Gastroesophageal sphincter (tissue), 4 donors: ENCODE measurements around the gene HDGFL2. TPM values are rescaled to one million over a fixed set of nuclear protein-coding genes. Genes with fewer than 3 reads are reported as not detected.
A peak's percentile ranks its signal among the peaks of the same experiment; 100 is the strongest.

ENCODE experiments used
- ATAC-seq: fragments of 150-250 bp; one replicate; pipeline ENCODE4 v1.9.1; 2016; ENCODE audit warnings: mild to moderate bottlenecking, moderate library complexity
- H3K27ac ChIP-seq, 4 donors: fragments of 200-600 bp; sonication (generic) in 3 of 4; 1 replicate in 3 of 4; 2 replicates in 1 of 4; pipeline ENCODE4 v1.5.1; 2016 to 2019
- H3K27me3 ChIP-seq: fragments of 200-600 bp; sonication (generic); one replicate; pipeline ENCODE4 v1.5.1; 2019
- H3K36me3 ChIP-seq, 2 donors: fragments of 200-600 bp; sonication (generic); one replicate each; pipeline ENCODE4 v1.5.1; 2019; ENCODE audit warnings: control low read depth in 1 of 2
- H3K4me1 ChIP-seq, 3 donors: fragments of 200-600 bp; sonication (generic); 1 replicate in 2 of 3; 2 replicates in 1 of 3; pipeline ENCODE4 v1.5.1; 2016 to 2019; ENCODE audit warnings: control low read depth in 2 of 3
- H3K4me3 ChIP-seq, 2 donors: fragments of 200-600 bp; sonication (generic); one replicate each; pipeline ENCODE4 v1.5.1; 2019; ENCODE audit warnings: mild to moderate bottlenecking in 1 of 2, moderate library complexity in 1 of 2
- H3K9me3 ChIP-seq, 3 donors: fragments of 200-600 bp; sonication (generic); one replicate each; pipeline ENCODE4 v1.5.1; 2017 to 2019; ENCODE audit warnings: control low read depth in 2 of 3
- EP300 ChIP-seq: sonication (generic); formaldehyde crosslinking; IDR thresholded peaks from one replicate; pipeline ENCODE4 v1.6.1; 2017; ENCODE audit warnings: antibody characterized with exemption, mild to moderate bottlenecking
- POLR2A ChIP-seq, 2 donors: fragments of 450-650 bp; IDR thresholded peaks; one replicate each; pipeline ENCODE4 v1.6.1; 2017; ENCODE audit warnings: antibody characterized with exemption in 2 of 2, mild to moderate bottlenecking in 2 of 2, moderate library complexity in 1 of 2
- POLR2AphosphoS5 ChIP-seq: sonication (generic); formaldehyde crosslinking; IDR thresholded peaks from one replicate; pipeline ENCODE4 v1.6.1; 2017; ENCODE audit warnings: antibody characterized with exemption
- WGBS, 2 donors: methylation state at CpG; one replicate each; pipeline ENCODE4 v1.1.5; 2018; ENCODE audit warnings: low coverage in 1 of 2; 5-methylcytosine and 5-hydroxymethylcytosine counted together
- total RNA-seq, 4 donors: library from RNA; depleted of rRNA; stranded (reverse); fragments of >200 nt; gene quantifications; one replicate each; pipeline ENCODE4 v1.1.0, GENCODE V29; 2016
- TF ChIP-seq, protein P1 (sequence below), 4 experiments: fragments of 200-600 bp in 2 of 4; fragments of 450-650 bp in 2 of 4; sonication (generic) in 1 of 4; IDR thresholded peaks; one replicate each; pipeline ENCODE4 v1.5.1; 2017 to 2019; ENCODE audit warnings: antibody characterized with exemption in 4 of 4, mild to moderate bottlenecking in 2 of 4, moderate library complexity in 2 of 4

Gene HDGFL2
- total RNA-seq, 4 donors from 2014 or later: 33.3 to 49.5 (median 36.2) TPM

- H3K27me3 ChIP-seq: no peaks in the 10 kb centered on the region
- peak within 1 kb of the TSS; percentile 66 to 96 (median 88) for H3K27ac ChIP-seq
- TF ChIP-seq, protein P1, sequence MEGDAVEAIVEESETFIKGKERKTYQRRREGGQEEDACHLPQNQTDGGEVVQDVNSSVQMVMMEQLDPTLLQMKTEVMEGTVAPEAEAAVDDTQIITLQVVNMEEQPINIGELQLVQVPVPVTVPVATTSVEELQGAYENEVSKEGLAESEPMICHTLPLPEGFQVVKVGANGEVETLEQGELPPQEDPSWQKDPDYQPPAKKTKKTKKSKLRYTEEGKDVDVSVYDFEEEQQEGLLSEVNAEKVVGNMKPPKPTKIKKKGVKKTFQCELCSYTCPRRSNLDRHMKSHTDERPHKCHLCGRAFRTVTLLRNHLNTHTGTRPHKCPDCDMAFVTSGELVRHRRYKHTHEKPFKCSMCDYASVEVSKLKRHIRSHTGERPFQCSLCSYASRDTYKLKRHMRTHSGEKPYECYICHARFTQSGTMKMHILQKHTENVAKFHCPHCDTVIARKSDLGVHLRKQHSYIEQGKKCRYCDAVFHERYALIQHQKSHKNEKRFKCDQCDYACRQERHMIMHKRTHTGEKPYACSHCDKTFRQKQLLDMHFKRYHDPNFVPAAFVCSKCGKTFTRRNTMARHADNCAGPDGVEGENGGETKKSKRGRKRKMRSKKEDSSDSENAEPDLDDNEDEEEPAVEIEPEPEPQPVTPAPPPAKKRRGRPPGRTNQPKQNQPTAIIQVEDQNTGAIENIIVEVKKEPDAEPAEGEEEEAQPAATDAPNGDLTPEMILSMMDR (IDR thresholded peaks at IDR 0.05): peak in 3 of 4 experiments; percentile 22 to 31 (median 26)
- peak; percentile 41 for TF ChIP-seq POLR2AphosphoS5
- no peak for TF ChIP-seq POLR2A (IDR thresholded peaks at IDR 0.05)
- H3K4me1 ChIP-seq: peaks cover 0 to 42% (median 13%) of the 10 kb centered on the region in 3 donors
- no peaks in the 10 kb centered on the region for H3K9me3 ChIP-seq
- H3K36me3 ChIP-seq: peaks cover 0 to 19% of the 10 kb centered on the region in 2 donors
- WGBS, 2 donors: 8 to 13% methylated on average over 20 to 25 of the region's 52 CpGs
- H3K4me3 ChIP-seq: peak within 1 kb of the TSS; percentile 52 to 75
- peak; percentile 95 for ATAC-seq
Observed at GRCh38 chr19:4457654-4458395, 14.3 kb upstream of the HDGFL2 start, which contains the start of gene UBXN6. Gene UBXN6, minus strand, starts transcription at chr19:4457794. Its CDS starts 97 bp downstream, at chr19:4457697.

DNA sequence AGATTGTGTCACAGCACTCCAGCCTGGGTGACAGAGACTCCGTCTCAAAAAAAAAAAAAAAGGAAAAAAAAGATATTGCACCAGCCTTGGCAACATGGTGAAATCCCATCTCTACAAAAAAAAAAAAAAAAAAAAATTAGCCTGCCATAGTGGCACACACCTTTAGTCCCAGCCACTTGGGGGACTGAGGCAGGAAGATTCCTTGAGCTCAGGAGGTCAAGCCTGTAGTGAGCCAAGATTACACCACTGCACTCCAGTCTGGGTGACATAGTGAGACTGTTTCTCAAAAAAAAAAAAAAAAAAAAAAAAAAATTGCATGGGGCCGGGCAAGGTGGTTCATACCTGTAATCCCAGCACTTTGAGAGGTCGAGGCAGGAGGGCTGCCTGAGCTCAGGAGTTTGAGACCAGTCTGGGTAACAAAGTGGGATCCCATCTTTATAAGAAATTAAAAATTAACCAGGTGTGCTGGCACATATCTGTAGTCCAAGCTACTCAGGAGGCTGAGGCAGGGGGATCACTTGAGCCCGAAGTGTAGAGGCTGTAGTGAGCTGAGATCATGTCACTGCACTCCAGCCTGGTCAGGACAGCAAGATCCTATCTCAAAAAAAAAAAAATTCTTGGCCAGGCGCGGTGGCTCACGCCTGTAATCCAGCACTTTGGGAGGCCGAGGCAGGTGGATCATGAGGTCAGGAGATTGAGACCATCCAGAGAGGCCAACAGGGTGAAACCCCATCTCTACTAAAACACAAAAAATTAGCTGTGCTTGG, 7.1 kb upstream of the HDGFL2 start:
- H3K27ac ChIP-seq: no peak overlapping the region
- H3K4me3 ChIP-seq: no peak overlapping the region
- no peak for ATAC-seq
- WGBS, 2 donors: 84 to 88% methylated on average over 5 to 7 of the region's 8 CpGs
- no peaks in the 10 kb centered on the region for H3K9me3 ChIP-seq
- H3K4me1 ChIP-seq: no peaks in the 10 kb centered on the region
- H3K27me3 ChIP-seq: no peaks in the 10 kb centered on the region
- H3K36me3 ChIP-seq: no peaks in the 10 kb centered on the region
- no peak for TF ChIP-seq POLR2A (IDR thresholded peaks at IDR 0.05)
- no peak for TF ChIP-seq EP300
- no peak for TF ChIP-seq POLR2AphosphoS5
- TF ChIP-seq, protein P1 (IDR thresholded peaks at IDR 0.05): no peak

GRCh38 chr19:4467835-4468234, 4.3 kb upstream of the HDGFL2 start:
- Histone ChIP-seq H3K9me3 (no peaks in the 10 kb centered on the region), H3K4me1 (peaks cover 0 to 10% (median 0%) of the 10 kb centered on the region in 3 donors), H3K27ac (no peak overlapping the region), H3K27me3 (no peaks in the 10 kb centered on the region), H3K4me3 (no peak overlapping the region), H3K36me3 (no peaks in the 10 kb centered on the region)
- ATAC-seq: no peak
- WGBS, 2 donors: 66 to 100% methylated on average over 1 to 3 of the region's 3 CpGs
- TF ChIP-seq POLR2A (IDR thresholded peaks at IDR 0.05) (no peak), EP300 (no peak), POLR2AphosphoS5 (no peak)
- TF ChIP-seq, protein P1 (IDR thresholded peaks at IDR 0.05): no peak

DNA sequence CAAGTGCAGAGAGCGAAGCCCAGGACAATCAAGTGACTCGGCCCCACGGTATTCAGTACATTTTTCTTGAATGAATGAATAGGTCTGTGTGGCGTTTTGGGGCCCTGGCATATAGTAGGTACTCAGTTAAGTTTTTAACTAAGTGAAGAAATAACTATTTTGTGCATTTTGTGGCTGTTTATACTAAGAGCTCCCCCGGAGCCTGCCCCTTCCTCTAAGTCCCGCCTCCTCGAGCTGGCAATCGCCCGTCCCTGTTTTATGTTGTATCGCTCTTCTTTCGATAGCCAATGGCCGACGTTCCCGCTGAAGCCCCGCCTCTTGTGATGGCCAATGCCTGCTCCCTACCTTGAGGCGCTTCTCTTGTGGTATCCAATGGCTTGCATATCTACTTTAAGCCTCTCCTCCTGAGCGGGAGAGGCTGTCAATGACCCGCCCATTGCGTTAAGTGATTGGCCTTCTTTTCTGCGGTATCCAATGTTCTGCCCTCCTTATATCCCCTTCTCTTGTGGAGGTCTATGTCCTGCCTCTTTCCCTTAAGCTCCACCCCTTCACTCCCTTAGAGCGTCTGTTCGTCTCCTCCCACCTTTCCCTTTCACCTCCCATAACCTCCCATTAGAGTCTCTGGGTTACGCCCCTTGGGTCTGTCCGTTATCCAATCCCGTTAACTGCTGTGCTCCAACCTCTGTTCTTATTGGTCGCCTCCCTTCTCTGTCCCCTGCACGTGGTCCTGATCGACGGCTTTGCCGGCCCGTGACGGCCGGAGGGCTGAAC, 509 bp upstream of the HDGFL2 start:
- TF ChIP-seq POLR2AphosphoS5: peak; percentile 67
- TF ChIP-seq, protein P1 (IDR thresholded peaks at IDR 0.05): no peak
- TF ChIP-seq POLR2A (IDR thresholded peaks at IDR 0.05): peak in 1 of 2 donors; percentile 48
- WGBS, 2 donors: 0 to 1% methylated on average over 26 to 33 of the region's 33 CpGs
- H3K4me3 ChIP-seq: peak overlapping the region; percentile 68 to 98
- peak overlapping the region; percentile 78 to 91 (median 84) for H3K27ac ChIP-seq
- no peaks in the 10 kb centered on the region for H3K9me3 ChIP-seq
- peaks cover 0 to 18% of the 10 kb centered on the region in 2 donors for H3K36me3 ChIP-seq
- no peaks in the 10 kb centered on the region for H3K27me3 ChIP-seq
- ATAC-seq: peak; percentile 96
- H3K4me1 ChIP-seq: peaks cover 3 to 35% (median 20%) of the 10 kb centered on the region in 3 donors
